NT2/D1 (cell line): ENCODE results near the gene KCNK18.

Source experiments
- SUZ12 ChIP-seq: IDR thresholded peaks from 2 replicates; pipeline ENCODE4 v1.6.1; 2011; ENCODE audit not compliant: insufficient read length, insufficient read depth; ENCODE audit errors: extremely low read depth
- YY1 ChIP-seq: IDR thresholded peaks from 2 replicates; pipeline ENCODE4 v1.6.1; 2011; ENCODE audit not compliant: insufficient read length, insufficient read depth
- ZNF274 ChIP-seq: IDR thresholded peaks from 2 replicates; pipeline ENCODE4 v1.6.1; 2011; ENCODE audit warnings: mild to moderate bottlenecking, low read depth, low read length

DNA sequence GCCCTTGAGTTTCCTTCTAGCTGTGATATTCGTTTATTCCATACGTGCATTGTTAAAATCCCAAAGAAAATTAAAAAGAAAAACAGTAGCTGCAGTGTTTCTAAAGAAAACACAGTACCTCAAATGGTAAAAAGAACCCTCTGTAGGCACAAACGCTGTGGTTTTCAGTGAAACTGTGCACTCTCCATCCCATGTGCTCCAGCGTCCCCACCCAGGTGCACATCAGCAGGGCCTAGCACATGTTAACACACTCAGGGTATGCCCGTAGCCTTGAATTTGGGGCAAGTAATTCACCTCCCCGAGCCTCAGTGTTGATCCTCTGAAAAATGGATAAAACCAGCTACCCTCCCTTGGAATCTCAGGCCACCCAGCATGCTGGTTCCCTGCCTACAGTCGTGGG, 53.1 kb downstream of the KCNK18 start:
- TF ChIP-seq YY1: no peak
- no peak for TF ChIP-seq SUZ12
- no peak for TF ChIP-seq ZNF274
